Esophagus squamous epithelium (tissue), 5 donors: Measurements from ENCODE around the gene TAGAP. TPM values are rescaled to one million over a fixed set of nuclear protein-coding genes. Genes with fewer than 3 reads are reported as not detected.

Experiments used
- DNase-seq: peaks from one replicate; lab custom pipeline; 2025; lab: John Stamatoyannopoulos, UW
- H3K27ac ChIP-seq, 4 donors: fragments of 200-600 bp; sonication (generic); one replicate each; pipeline ENCODE4 v1.5.1; 2016 to 2019; ENCODE audit warnings: mild to moderate bottlenecking in 1 of 4
- H3K27me3 ChIP-seq, 4 donors: fragments of 200-600 bp; sonication (generic); 1 replicate in 3 of 4; 2 replicates in 1 of 4; pipeline versions ENCODE4 v1.5.1 to v1.6.0; 2017 to 2021; ENCODE audit warnings: antibody characterized with exemption in 1 of 4
- H3K36me3 ChIP-seq, 3 donors: fragments of 200-600 bp; sonication (generic); one replicate each; pipeline ENCODE4 v1.5.1; 2016 to 2019
- H3K4me1 ChIP-seq, 3 donors: fragments of 200-600 bp; sonication (generic); one replicate each; pipeline ENCODE4 v1.5.1; 2017 to 2019
- H3K4me3 ChIP-seq, 4 donors: fragments of 200-600 bp; sonication (generic); 1 replicate in 3 of 4; 2 replicates in 1 of 4; pipeline ENCODE4 v1.5.1; 2016 to 2019; ENCODE audit warnings: mild to moderate bottlenecking in 2 of 4, moderate library complexity in 1 of 4
- H3K9me3 ChIP-seq, 3 donors: fragments of 200-600 bp; sonication (generic); one replicate each; pipeline ENCODE4 v1.5.1; 2016 to 2019
- CTCF ChIP-seq, 6 experiments: fragments of 450-650 bp in 4 of 6; fragments of 200-600 bp in 2 of 6; sonication (generic) in 2 of 6; IDR thresholded peaks; one replicate each; pipeline ENCODE4 v1.5.1; 2016 to 2019; ENCODE audit warnings: antibody characterized with exemption in 6 of 6, mild to moderate bottlenecking in 4 of 6, moderate library complexity in 4 of 6
- POLR2A ChIP-seq, 4 donors: fragments of 450-650 bp; IDR thresholded peaks; one replicate each; pipeline ENCODE4 v1.6.1; 2017; ENCODE audit warnings: antibody characterized with exemption in 4 of 4, mild to moderate bottlenecking in 4 of 4, moderate library complexity in 3 of 4
- WGBS, 2 donors: methylation state at CpG; one replicate each; pipeline ENCODE4 v1.1.5; 2018; 5-methylcytosine and 5-hydroxymethylcytosine counted together
- intact Hi-C: fragments of 100-400 bp; cut with DNase I; formaldehyde crosslinking; loops from one replicate; pipeline ENCODE4 v1.15.0; 2022
- total RNA-seq, 4 donors: library from RNA; depleted of rRNA; stranded (reverse); fragments of >200 nt; gene quantifications; one replicate each; pipeline ENCODE4 v1.1.0, GENCODE V29; 2016
- donor health status: DM: yes; HTN: yes; CAD: no.

Gene TAGAP
- total RNA-seq, 4 donors from 2014 or later: 0.83 to 3.6 (median 2.4) TPM

- H3K27me3 ChIP-seq: no peaks in the 10 kb centered on the region
- H3K36me3 ChIP-seq: peaks cover 0 to 13% (median 0%) of the 10 kb centered on the region in 3 donors
- TF ChIP-seq POLR2A (IDR thresholded peaks at IDR 0.05) (no peak), CTCF (IDR thresholded peaks at IDR 0.05) (no peak)
- peaks cover 0 to 6% (median 0%) of the 10 kb centered on the region in 3 donors for H3K4me1 ChIP-seq
- intact Hi-C loops: no loop called here
- H3K4me3 ChIP-seq: no peak overlapping the region
- no peak for DNase-seq
- no peaks in the 10 kb centered on the region for H3K9me3 ChIP-seq
- H3K27ac ChIP-seq: no peak overlapping the region
- WGBS, 2 donors: 89 to 93% methylated on average over 1 of the region's 1 CpG
Observed at GRCh38 chr6:158987657-158988056, 57.1 kb downstream of the TAGAP start.

Other genes starting within 250 kb of the TAGAP start
- gene EZR, start 225.6 kb downstream of the TAGAP start, total RNA-seq: 100 to 1,000 TPM; 208 to 339 (median 285) TPM
- 10 to 100 TPM in 2 of 4 donors, 1 to 10 TPM in 2; 8.0 to 13.2 (median 11.2) TPM for gene RSPH3, start 44.8 kb downstream of the TAGAP start, total RNA-seq
- gene FNDC1, start 124.4 kb upstream of the TAGAP start, total RNA-seq: under 1 TPM in 3 of 4 donors, not detected in 1; 0.04 to 0.38 (median 0.06) TPM